Caco-2 (cell line): ENCODE measurements around the gene GLUL. TPM values are rescaled to one million over a fixed set of nuclear protein-coding genes. Genes with fewer than 3 reads are reported as not detected.

Experiments
- BruUV-seq: library from RNA; stranded (reverse); fragments of 400-500 nt; replicated peaks from 2 replicates; lab custom pipeline; 2021; lab: Mats Ljungman, UMichigan
- CTCF ChIA-PET: fragments of 300-600 bp; sonication (Branson Sonifier 250); formaldehyde crosslinking; loops from one replicate; lab custom pipeline; 2022; ENCODE audit warnings: antibody characterized with exemption; lab: Charles Lee
- POLR2A ChIA-PET: fragments of 300-600 bp; sonication (Branson Sonifier 250); formaldehyde crosslinking; loops from one replicate; lab custom pipeline; 2022; ENCODE audit warnings: antibody characterized with exemption; lab: Charles Lee
- DNase-seq, 2 experiments: peaks; one replicate each; pipeline versions ENCODE4 v3.0.0 to v3.0.0-alpha.2; 2020 to 2022
- H3K27me3 ChIP-seq: replicated peaks from 2 replicates; pipeline ENCODE4 v1.6.0; 2011; ENCODE audit warnings: low read length; ENCODE audit not compliant: control insufficient read depth, insufficient read depth
- H3K36me3 ChIP-seq: 2 replicates; pipeline ENCODE4 v1.5.1; 2011; ENCODE audit warnings: low read length; ENCODE audit not compliant: control insufficient read depth, insufficient read depth
- H3K4me1 ChIP-seq: fragments of 250-450 bp; sonication (Bioruptor Pico); 2 replicates; pipeline ENCODE4 v1.5.1; 2020; ENCODE audit warnings: mild to moderate bottlenecking
- H3K4me3 ChIP-seq: 2 replicates; pipeline ENCODE4 v1.5.1; 2011; ENCODE audit warnings: low read depth, mild to moderate bottlenecking, control low read depth, low read length
- H3K9me3 ChIP-seq: fragments of 250-450 bp; sonication (Bioruptor Pico); 2 replicates; pipeline ENCODE4 v1.5.1; 2020; ENCODE audit warnings: mild to moderate bottlenecking, moderate library complexity
- H3K27ac Mint-ChIP-seq: one replicate; pipeline ENCODE4 v1.8.0; 2022; ENCODE audit warnings: mixed read lengths; ENCODE audit not compliant: unreplicated experiment
- H3K27me3 Mint-ChIP-seq: one replicate; pipeline ENCODE4 v1.8.0; 2022; ENCODE audit warnings: mixed read lengths; ENCODE audit not compliant: insufficient read depth, unreplicated experiment
- H3K36me3 Mint-ChIP-seq: one replicate; pipeline ENCODE4 v1.8.0; 2022; ENCODE audit warnings: mild to moderate bottlenecking, mixed read lengths; ENCODE audit not compliant: insufficient read depth, unreplicated experiment
- H3K4me1 Mint-ChIP-seq: one replicate; pipeline ENCODE4 v1.8.0; 2022; ENCODE audit warnings: low read depth, mixed read lengths; ENCODE audit not compliant: unreplicated experiment
- H3K4me3 Mint-ChIP-seq: one replicate; pipeline ENCODE4 v1.8.0; 2022; ENCODE audit warnings: mild to moderate bottlenecking, moderate library complexity, mixed read lengths; ENCODE audit not compliant: unreplicated experiment
- H3K9me3 Mint-ChIP-seq: one replicate; pipeline ENCODE4 v1.8.0; 2022; ENCODE audit warnings: mixed read lengths; ENCODE audit not compliant: unreplicated experiment
- intact Hi-C: fragments of 100-400 bp; cut with micrococcal nuclease; formaldehyde crosslinking; loops from one replicate; pipeline ENCODE4 v1.10.0; 2022; ENCODE audit not compliant: unreplicated experiment
- total RNA-seq: library from RNA; stranded (reverse); gene quantifications from 2 replicates; pipeline ENCODE4 v1.2.3, GENCODE V29; 2022
- TF ChIP-seq, protein P1 (sequence below), 2 experiments: fragments of 200-600 bp in 1 of 2; IDR thresholded peaks; 1 replicate in 1 of 2; 2 replicates in 1 of 2; pipeline versions ENCODE4 v1.5.1 to v1.8.0; 2011 to 2022; ENCODE audit warnings: antibody characterized with exemption in 1 of 2, control low read depth in 1 of 2, inconsistent platforms in 1 of 2, low read depth in 1 of 2, low read length in 1 of 2, mild to moderate bottlenecking in 1 of 2, moderate library complexity in 1 of 2; ENCODE audit not compliant: insufficient read depth in 1 of 2, severe bottlenecking in 1 of 2, unreplicated experiment in 1 of 2

The GLUL gene
- total RNA-seq, 1 experiment from 2014 or later = 394 TPM

DNA sequence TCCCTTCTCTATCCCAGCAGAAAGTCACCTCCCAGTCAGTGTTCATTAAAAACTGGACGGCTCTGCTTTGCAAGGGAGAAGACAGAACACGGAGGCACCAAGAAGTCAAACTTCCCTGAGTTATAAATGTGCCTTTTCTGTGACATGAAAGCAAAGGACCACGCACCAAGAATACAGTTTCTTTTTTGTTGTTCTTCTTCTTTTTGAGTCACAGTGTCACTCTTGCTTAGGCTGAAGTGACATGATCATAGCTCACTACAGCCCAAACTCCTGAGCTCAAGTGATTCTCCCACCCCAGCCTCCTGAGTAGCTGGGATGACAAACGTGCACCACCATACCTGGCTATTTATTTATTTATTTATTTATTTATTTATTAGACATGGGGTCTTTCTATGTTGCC lies 22.7 kb downstream of the GLUL start:
- CTCF ChIA-PET = no interaction called here

DNA sequence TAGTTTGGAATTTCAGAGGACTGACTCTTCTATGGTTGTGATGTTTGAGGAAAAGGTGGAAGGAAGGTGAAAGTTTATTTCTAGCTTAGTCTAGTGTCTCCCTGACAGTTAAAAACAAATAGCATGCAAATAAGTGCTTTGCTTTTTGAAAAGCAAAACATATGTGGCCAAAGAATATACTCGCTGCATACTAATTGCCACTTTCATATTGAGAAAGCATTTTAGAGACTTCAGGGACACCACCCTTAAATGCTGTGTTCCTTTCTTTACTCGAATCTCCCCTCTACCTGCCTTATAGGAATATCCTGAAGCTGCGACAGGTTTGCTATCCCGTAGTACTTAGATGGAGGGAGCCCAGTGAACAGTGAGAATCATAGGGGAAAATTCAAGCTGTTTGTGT lies 23.2 kb downstream of the GLUL start:
- Mint-ChIP-seq H3K27ac (no peak overlapping the region), H3K4me1 (no peaks in the 10 kb centered on the region), H3K36me3 (no peaks in the 10 kb centered on the region), H3K9me3 (peaks cover 17% of the 10 kb centered on the region), H3K4me3 (no peak overlapping the region), H3K27me3 (no peaks in the 10 kb centered on the region)
- Histone ChIP-seq H3K36me3 (no peaks in the 10 kb centered on the region), H3K4me3 (no peak overlapping the region), H3K4me1 (no peaks in the 10 kb centered on the region), H3K27me3 (no peaks in the 10 kb centered on the region), H3K9me3 (no peaks in the 10 kb centered on the region)
- ChIA-PET CTCF (interaction anchor here (0.6 kb wide), 1 partner anchor 1179 kb away, joined by 6 read pairs; no protein-coding TSS in a partner anchor), POLR2A (no interaction called here)
- intact Hi-C loops = no loop called here
- BruUV-seq = no TSS peak
- DNase-seq = no peak
- TF ChIP-seq, protein P1, sequence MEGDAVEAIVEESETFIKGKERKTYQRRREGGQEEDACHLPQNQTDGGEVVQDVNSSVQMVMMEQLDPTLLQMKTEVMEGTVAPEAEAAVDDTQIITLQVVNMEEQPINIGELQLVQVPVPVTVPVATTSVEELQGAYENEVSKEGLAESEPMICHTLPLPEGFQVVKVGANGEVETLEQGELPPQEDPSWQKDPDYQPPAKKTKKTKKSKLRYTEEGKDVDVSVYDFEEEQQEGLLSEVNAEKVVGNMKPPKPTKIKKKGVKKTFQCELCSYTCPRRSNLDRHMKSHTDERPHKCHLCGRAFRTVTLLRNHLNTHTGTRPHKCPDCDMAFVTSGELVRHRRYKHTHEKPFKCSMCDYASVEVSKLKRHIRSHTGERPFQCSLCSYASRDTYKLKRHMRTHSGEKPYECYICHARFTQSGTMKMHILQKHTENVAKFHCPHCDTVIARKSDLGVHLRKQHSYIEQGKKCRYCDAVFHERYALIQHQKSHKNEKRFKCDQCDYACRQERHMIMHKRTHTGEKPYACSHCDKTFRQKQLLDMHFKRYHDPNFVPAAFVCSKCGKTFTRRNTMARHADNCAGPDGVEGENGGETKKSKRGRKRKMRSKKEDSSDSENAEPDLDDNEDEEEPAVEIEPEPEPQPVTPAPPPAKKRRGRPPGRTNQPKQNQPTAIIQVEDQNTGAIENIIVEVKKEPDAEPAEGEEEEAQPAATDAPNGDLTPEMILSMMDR (IDR thresholded peaks at IDR 0.05; ENCODE audit: insufficient read depth in 1 of 2, low read depth in 1 of 2, low read length in 1 of 2, severe bottlenecking in 1 of 2, unreplicated experiment in 1 of 2) = no peak

More for the DNA sequence above, 22.7 kb downstream of the GLUL start:
- Mint-ChIP-seq H3K4me3 (no peak overlapping the region), H3K36me3 (no peaks in the 10 kb centered on the region), H3K4me1 (no peaks in the 10 kb centered on the region), H3K27me3 (no peaks in the 10 kb centered on the region), H3K9me3 (peaks cover 17% of the 10 kb centered on the region), H3K27ac (no peak overlapping the region)
- POLR2A ChIA-PET = no interaction called here
- Histone ChIP-seq H3K9me3 (no peaks in the 10 kb centered on the region), H3K4me3 (no peak overlapping the region), H3K4me1 (no peaks in the 10 kb centered on the region), H3K36me3 (no peaks in the 10 kb centered on the region), H3K27me3 (no peaks in the 10 kb centered on the region)
- BruUV-seq = no TSS peak
- TF ChIP-seq, protein P1 (IDR thresholded peaks at IDR 0.05; ENCODE audit: insufficient read depth in 1 of 2, low read depth in 1 of 2, low read length in 1 of 2, severe bottlenecking in 1 of 2, unreplicated experiment in 1 of 2) = no peak
- intact Hi-C loops = no loop called here
- DNase-seq = no peak

DNA sequence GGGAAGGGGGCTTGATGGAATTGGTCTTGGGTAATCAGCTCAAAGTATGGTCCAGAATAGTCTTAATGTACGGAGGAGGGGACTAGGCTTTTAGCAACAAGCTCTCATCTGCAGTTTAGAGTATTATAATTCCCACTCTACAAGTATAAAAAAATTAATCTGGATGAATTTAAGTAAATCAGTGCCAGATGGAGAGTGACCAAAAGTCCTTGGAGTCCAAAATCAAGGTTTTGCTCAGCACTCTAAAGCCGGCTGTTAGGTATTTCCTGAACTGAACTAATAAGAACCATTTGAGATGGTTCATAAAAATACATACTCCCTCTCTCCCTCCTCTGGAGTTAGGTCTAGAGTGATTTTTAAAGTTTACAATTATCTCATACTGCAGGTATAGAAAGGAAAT lies 23.7 kb downstream of the GLUL start:
- Mint-ChIP-seq H3K9me3 (peaks cover 17% of the 10 kb centered on the region), H3K27me3 (no peaks in the 10 kb centered on the region), H3K36me3 (no peaks in the 10 kb centered on the region), H3K27ac (no peak overlapping the region), H3K4me1 (no peaks in the 10 kb centered on the region), H3K4me3 (no peak overlapping the region)
- intact Hi-C loops = no loop called here
- POLR2A ChIA-PET = no interaction called here
- DNase-seq = no peak
- BruUV-seq = no TSS peak
- Histone ChIP-seq H3K9me3 (no peaks in the 10 kb centered on the region), H3K4me1 (no peaks in the 10 kb centered on the region), H3K36me3 (no peaks in the 10 kb centered on the region), H3K4me3 (no peak overlapping the region), H3K27me3 (no peaks in the 10 kb centered on the region)
- CTCF ChIA-PET = interaction anchor here (0.6 kb wide), 1 partner anchor 1178 kb away, joined by 6 read pairs; no protein-coding TSS in a partner anchor
- TF ChIP-seq, protein P1 (IDR thresholded peaks at IDR 0.05; ENCODE audit: insufficient read depth in 1 of 2, low read depth in 1 of 2, low read length in 1 of 2, severe bottlenecking in 1 of 2, unreplicated experiment in 1 of 2) = no peak
